ENCODE data around the gene ADAMTS19.
"Not testable (repeated sequence)": the region's sequence is repeated elsewhere in the genome, so short reads cannot be mapped to it uniquely, and the experiment has no call there.

ADAMTS19 gene, protein sequence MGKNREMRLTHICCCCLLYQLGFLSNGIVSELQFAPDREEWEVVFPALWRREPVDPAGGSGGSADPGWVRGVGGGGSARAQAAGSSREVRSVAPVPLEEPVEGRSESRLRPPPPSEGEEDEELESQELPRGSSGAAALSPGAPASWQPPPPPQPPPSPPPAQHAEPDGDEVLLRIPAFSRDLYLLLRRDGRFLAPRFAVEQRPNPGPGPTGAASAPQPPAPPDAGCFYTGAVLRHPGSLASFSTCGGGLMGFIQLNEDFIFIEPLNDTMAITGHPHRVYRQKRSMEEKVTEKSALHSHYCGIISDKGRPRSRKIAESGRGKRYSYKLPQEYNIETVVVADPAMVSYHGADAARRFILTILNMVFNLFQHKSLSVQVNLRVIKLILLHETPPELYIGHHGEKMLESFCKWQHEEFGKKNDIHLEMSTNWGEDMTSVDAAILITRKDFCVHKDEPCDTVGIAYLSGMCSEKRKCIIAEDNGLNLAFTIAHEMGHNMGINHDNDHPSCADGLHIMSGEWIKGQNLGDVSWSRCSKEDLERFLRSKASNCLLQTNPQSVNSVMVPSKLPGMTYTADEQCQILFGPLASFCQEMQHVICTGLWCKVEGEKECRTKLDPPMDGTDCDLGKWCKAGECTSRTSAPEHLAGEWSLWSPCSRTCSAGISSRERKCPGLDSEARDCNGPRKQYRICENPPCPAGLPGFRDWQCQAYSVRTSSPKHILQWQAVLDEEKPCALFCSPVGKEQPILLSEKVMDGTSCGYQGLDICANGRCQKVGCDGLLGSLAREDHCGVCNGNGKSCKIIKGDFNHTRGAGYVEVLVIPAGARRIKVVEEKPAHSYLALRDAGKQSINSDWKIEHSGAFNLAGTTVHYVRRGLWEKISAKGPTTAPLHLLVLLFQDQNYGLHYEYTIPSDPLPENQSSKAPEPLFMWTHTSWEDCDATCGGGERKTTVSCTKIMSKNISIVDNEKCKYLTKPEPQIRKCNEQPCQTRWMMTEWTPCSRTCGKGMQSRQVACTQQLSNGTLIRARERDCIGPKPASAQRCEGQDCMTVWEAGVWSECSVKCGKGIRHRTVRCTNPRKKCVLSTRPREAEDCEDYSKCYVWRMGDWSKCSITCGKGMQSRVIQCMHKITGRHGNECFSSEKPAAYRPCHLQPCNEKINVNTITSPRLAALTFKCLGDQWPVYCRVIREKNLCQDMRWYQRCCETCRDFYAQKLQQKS

DNA sequence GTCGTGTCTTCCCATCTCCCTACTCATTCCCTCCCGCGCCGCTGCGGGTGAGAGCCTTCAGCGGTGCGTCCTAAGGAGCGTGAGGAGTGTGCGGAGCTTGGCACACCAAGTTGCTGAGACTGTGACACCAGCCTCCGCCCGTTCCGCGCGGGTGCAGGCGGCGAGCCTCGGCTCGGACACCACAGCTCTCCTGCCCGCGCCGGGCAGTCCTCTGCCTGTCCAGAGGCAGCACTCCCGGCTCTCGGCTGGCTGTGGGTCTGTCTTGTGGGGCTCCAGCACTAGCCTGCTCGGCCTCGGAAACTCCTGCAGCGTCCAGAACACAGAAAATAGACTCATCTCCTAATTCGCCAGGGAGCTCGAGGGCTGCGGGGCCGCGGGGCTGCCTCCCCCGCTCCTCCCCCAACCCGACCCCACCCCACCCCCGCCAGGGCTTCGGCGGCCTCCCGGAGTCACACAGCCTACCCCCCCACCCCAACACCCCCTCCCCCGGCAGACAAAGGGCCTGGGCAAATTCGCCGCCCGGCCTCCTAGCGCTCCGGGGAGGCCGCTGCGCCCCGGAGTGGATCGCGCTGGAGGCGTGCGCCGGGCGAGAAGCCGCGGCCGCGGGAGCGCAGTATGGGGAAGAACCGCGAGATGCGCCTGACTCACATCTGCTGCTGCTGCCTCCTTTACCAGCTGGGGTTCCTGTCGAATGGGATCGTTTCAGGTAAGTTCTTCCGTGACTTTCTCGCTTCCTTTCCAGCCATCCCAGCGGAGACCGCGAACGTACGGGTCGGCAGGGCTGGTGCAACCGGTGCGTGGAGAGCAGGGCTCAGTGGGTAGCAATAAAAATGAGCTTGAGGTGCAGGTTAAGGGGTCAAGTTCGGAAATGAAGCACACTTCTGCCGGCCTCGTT is at the start of gene ADAMTS19:
ADAMTS19 (plus strand) TSS at position 522 of the 895 bp plus-strand sequence; CDS start at position 616, 94 bp downstream.
- DNase-seq (ENCODE audit: low read depth in 2 of 2) = no peak

DNA sequence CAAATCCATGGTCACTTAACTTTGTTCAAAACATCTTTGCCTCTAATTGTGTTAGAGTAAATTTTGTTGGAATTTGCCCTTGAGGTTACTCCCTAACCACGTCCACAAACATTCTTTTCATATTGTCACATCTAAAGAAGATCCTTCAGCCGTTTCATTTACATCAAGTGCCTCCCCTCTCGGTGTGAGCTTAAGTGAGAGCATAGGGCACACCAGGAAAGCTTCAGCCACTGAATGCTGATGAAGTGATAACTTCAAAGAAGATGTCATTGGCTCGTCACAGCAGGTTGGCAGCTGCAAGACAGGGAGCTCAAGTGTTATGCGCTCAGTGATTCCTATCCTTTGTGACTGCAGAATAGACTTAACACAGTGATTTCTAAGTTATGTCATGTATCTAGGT is 49.6 kb upstream of the ADAMTS19 start:
- DNase-seq (ENCODE audit: low read depth in 2 of 2) = no peak

DNA sequence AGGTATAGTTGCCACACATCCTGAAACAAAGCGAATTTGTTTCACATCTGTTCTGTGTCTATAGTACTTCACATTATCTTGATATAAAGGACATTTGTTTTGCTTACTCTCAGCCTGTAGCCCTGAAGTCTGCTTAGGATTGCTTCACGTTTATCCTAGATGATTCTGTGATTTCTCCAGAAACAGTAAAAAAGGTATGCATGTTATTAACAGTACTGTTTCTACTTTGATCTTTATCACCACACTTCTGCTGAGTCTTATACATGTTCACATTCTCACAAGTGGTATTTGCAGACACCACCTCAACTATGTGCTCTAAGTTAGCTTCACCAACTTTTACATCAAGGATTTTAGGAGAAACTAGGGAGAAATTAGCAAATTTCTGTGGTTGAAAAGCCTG is 47.4 kb upstream of the ADAMTS19 start:
- DNase-seq (ENCODE audit: low read depth in 2 of 2) = no peak

DNA sequence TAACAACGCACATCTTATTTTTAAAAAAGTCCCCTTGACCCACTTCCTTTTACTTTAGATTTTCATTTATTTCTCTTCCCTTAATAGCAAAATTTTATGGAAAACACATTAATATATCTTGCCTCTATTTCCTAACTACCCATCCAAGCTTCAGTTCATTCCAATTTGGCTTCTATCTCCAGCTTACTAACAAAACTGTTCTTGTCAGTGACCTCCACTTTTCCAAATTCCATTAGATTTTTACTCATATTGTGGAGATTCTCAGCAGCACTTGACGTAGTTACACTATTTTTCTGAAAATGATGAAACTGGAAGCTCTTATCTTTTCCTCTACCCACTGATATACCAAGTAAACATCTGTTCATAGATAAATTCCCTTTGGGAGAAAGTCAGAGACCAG is 46.5 kb upstream of the ADAMTS19 start:
- DNase-seq (ENCODE audit: low read depth in 2 of 2) = no peak

DNA sequence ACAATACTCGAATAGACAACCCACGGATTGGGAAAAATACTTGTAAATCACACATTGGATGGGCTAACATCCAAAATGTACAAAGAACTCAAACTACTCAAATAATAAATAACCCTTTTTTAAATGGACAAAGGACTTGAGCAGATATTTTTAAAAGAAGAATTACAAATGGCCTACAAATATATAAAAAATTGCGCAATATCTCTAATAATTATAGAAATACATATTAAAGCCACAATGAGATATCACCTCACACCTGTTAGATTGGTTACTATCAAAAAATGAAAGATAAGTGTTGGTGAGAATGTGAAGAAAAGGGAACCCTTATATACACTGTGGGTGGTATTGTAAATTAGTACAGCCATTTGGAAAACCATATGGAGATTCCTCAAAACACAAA is 40.8 kb upstream of the ADAMTS19 start:
- DNase-seq (ENCODE audit: low read depth in 2 of 2) = no peak

DNA sequence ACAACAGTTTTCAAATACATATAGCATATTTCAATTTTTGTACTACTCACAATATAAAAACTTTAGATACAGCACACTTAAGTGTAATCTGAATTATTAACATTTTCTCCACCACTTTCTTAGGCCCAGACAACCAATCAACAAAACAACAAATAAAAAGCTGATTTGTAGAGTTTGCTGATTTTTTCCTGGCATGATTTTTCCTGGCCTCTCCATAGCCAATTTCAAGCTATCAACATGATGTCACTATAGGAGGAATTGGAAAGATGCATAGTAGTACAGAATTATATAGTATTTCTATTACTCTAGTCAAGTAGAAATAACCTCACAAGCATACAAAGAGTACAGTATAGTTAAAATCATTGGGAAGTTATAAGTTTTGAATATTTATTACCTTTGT is 35.1 kb upstream of the ADAMTS19 start:
- no peak for DNase-seq (ENCODE audit: low read depth in 2 of 2)

DNA sequence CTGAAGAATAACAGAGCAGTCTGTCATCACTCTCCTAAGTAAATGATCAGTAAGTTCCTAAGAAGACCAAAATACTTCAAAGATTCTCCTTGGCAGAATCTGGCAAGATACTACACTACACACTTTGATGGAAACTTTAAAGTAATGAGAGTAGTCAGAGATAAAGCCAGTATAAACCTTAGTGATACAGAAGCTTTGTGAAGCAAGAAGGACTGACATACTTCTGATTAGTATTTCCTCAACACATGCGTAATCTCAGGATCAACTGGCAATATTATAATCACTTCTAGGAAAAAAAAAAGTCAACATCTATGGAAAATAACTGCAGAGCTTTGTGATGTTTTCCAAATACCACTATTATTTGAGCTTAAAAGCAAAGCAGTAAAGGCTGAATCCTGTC is 34.0 kb upstream of the ADAMTS19 start:
- no peak for DNase-seq (ENCODE audit: low read depth in 2 of 2)

DNA sequence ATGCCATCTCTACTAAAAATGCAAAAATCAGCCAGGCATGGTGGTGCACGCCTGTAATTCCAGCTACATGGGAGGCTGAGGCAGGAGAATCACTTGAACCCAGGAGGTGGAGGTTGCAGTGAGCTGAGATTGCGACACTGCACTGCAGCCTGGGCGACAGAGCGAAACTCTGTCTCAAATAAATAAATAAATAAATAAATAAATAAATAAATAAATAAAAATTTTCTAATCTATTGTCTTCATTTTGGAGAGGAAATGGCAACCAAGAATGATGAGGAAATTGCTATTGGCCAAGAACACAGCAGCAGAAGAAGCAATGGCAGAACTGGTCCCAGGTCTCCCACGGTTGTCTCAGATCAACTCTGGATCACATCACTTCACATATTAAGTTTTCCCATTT is 31.5 kb upstream of the ADAMTS19 start:
- DNase-seq (ENCODE audit: low read depth in 2 of 2) = not testable (repeated sequence)

DNA sequence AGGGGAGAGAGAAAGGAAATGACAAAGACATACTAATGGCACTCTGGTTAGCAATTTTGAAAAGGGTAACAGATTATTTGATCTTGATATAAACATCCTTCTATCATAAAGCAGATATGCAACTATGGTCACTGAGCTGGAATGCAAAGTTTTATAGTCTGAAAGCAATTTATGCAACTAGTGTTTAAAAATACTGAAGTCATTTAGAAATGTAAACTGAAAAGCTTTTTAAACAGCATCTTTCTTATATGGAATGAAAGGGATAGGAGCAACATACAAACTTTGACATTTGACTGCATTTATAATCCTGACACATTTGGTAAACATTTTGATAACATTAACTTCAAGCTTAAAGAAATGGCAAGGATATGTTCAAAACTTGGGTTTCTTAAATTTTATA is 28.7 kb upstream of the ADAMTS19 start:
- DNase-seq (ENCODE audit: low read depth in 2 of 2) = no peak

DNA sequence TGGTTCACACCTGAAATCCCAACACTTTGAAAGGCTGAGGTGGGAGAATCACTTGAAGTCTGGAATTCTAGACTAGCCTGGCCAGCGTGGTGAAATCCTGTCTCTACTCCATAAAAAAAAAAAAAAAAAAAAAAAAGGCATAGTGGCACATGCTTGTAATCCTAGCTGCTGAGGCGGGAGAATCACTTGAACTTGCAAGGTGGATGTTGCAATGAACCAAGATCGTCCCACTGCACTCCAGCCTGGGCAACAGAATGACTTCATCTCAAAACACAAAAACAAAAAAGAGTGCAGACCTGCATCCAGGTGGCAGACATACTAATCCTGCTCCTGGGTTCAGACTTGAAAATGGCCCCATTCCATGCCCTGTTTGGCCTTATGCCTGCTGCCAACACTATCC is 21.8 kb upstream of the ADAMTS19 start:
- DNase-seq (ENCODE audit: low read depth in 2 of 2) = no peak

DNA sequence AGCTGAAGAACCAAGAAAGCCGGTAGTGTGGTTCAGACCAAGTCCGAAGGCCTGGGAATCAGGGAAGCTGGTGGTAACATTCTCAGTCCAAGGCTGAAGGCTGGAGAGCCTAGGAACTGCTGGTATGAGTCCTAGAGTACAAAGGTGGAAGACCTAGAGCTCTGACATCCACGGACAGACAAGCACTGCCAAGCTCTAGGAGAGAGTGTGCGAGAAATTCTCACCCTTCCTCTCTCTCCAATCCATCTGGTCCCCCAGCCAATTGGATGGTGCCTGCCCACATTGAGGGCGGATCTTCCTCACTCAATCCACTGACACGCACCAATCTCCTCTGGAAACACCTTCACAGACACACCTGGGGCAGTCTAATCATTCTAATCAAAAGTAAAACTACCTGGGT is 19.7 kb upstream of the ADAMTS19 start:
- DNase-seq (ENCODE audit: low read depth in 2 of 2) = no peak

DNA sequence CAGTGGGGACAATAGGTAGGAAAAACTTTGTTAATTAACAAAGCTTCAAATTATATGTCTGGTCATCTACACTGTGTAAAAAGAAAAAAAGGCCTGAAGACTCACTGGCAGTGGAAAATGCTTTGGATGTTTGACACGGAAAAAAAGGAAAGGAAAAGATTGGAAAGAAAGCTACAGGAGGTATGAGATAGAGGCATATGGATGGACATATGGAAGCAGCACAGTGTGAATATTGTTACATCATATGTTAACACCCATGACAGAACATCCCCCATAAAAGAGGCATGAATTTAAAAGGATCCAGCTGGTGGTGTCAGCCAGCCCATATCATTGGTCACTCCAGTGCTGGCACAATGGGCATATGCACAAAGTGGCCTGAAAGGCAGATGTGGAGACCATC is 19.0 kb upstream of the ADAMTS19 start:
- no peak for DNase-seq (ENCODE audit: low read depth in 2 of 2)

DNA sequence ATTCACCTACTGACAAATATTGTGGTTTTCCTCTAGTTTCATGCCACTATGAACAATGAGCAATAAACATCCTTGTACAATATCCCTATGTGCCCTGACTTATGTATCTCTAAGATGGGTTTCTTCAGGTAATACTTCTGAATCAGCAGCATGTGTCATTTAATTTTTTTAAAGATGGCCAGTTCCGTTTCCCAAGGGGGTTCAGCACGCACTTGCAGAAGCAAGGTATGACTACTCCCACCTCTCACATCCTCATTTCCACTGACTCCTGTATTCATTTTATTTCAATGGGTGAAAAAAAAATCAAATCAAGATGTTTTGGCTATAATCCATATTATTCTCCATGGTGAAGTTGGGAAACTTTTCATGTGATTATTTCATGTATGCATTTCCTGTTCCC is 14.7 kb upstream of the ADAMTS19 start:
- no peak for DNase-seq (ENCODE audit: low read depth in 2 of 2)

DNA sequence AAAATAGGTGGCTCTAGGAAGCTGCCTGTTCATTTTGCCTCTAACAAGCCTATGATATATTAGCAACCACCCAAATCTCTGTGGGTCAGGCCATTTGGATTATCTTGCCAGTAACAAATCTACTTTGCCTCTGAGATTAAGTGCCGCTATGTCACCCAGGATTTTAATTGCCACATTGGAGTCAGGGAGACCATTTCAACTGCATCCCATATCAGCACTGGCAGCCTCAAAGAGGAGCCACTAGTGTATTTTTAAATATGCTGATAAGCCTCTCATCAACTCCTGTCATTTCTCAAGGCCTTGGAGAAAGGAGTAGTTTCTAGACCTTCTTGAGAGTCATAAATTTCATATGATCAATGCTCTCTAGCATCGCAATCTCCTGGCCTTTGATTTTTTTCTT is 12.1 kb upstream of the ADAMTS19 start:
- DNase-seq (ENCODE audit: low read depth in 2 of 2) = no peak

DNA sequence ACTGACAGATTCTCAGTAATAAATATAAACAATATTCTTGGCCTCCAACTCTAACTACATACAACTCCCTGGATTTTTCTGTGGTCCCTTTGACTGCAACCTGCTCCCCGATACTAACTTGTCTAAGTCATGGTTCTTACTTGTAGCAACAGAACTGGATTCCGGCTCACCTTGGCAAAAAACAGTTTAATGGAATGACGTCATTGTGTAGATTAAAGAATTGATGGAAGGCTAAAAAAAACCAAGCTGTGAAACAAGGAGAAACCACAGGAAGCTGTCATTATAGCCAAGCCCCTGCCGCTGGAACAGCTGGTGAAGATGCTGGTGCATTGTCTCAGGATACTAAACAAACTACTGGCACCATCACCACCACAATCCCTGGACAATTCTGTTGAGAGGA is 11.4 kb upstream of the ADAMTS19 start:
- no peak for DNase-seq (ENCODE audit: low read depth in 2 of 2)

DNA sequence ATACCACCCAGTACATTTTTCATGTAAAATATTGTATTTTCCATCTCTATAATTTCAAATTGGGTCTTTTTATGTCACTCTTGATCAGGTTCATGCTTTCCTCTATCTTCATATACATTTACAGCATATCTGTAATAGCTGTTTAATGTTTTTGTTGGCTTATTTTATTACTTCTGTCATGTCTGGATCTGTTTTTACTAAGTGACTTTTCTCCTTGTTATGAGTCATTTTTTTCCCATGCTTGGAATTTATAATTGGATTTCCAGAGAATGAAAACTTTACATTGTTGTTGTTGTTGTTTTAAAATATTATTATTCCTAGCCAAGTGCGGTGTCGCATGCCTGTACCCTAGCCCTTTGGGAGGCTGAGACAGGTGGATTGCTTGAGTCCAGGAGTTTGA is 5.6 kb upstream of the ADAMTS19 start:
- no peak for DNase-seq (ENCODE audit: low read depth in 2 of 2)

DNA sequence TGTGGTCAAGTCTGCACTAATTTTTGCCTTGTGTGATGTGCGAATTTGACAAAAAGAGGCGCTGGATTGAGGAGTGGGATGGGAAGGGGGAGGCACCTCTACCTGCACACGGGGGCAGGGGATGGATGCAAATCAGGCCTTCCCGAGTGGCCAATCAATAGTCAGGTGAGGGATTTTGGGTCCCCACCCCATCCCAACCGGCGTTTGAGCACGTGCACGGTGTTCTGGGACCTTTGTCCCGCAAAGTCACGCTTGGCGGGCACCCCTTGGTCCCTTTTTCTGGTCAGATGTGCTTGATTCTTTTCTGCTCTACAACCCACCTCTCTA is 685 bp upstream of the ADAMTS19 start:
- DNase-seq (ENCODE audit: low read depth in 2 of 2) = no peak

DNA sequence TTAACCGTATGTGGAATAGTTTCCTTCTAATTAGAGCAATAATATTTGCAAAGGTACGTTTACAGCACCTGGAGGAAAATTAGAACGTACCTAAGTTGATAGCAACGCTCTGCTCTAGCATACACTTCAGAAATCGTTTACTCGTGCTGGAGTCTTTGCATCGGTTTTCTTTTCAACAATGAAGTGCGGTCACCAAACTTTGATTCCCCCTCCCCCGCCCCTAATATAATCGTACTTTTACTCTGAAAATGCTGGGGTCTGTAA is 506 bp downstream of the ADAMTS19 start:
- no peak for DNase-seq (ENCODE audit: low read depth in 2 of 2)

DNA sequence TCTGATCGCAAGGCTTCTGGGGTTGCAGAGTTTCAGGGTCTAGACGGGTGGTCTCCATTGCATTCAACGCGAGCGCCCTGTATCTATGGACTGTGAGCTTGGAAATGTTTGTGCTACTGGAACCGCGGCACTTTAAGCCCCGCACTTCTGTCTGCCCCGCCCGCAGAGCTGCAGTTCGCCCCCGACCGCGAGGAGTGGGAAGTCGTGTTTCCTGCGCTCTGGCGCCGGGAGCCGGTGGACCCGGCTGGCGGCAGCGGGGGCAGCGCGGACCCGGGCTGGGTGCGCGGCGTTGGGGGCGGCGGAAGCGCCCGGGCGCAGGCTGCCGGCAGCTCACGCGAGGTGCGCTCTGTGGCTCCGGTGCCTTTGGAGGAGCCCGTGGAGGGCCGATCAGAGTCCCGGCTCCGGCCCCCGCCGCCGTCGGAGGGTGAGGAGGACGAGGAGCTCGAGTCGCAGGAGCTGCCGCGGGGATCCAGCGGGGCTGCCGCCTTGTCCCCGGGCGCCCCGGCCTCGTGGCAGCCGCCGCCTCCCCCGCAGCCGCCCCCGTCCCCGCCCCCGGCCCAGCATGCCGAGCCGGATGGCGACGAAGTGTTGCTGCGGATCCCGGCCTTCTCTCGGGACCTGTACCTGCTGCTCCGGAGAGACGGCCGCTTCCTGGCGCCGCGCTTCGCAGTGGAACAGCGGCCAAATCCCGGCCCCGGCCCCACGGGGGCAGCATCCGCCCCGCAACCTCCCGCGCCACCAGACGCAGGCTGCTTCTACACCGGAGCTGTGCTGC is 1.0 kb downstream of the ADAMTS19 start:
- DNase-seq (ENCODE audit: low read depth in 2 of 2) = no peak

DNA sequence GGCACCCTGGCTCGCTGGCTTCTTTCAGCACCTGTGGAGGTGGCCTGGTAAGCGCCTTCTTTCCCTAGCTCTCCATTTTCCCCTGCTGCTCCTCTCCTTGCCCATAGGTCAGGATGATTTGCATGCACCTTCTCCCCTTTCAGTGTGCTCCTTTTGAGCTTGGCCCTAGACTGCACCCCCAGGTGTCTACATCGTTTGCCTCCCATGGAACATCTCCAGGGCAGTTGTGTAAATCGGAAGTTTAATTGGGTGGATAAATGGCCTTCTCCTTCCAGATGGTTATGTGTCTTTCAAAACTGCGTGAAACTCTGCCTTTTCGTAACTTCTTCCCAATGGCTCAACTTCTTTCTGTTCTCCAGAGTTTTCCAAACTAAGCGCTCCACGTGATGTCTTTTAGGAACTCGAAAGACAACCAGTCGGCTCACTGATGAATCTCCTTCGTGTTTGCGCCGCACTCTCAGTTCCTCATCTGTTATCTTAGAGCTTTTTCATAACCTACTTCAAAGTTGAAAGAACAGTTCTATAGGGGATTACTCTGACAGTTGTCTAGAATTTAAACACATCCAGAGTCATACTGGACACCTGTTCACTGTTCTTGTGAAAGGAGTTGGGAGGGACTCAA is 1.7 kb downstream of the ADAMTS19 start:
- no peak for DNase-seq (ENCODE audit: low read depth in 2 of 2)
